Endothelial cell of umbilical vein (primary cell): ENCODE results near the gene DYNLT1.

Experiments
- EZH2 ChIP-seq: IDR thresholded peaks from 2 replicates; pipeline ENCODE4 v1.6.1; 2012; ENCODE audit warnings: borderline replicate concordance, low read depth, mild to moderate bottlenecking, moderate library complexity, low read length, inconsistent platforms; ENCODE audit not compliant: severe bottlenecking
- TF ChIP-seq, protein P1 (sequence below), 2 donors: IDR thresholded peaks; 1 replicate in 1 of 2; 2 replicates in 1 of 2; pipeline ENCODE4 v1.5.1; 2011; ENCODE audit warnings: low read length in 2 of 2, mild to moderate bottlenecking in 2 of 2, moderate library complexity in 2 of 2, control low read depth in 1 of 2, inconsistent platforms in 1 of 2, low read depth in 1 of 2; ENCODE audit not compliant: insufficient read depth in 1 of 2; ENCODE audit errors: extremely low read depth in 1 of 2

GRCh38 chr6:158593670-158594069 lies 50.9 kb downstream of the DYNLT1 start:
- TF ChIP-seq, protein P1, sequence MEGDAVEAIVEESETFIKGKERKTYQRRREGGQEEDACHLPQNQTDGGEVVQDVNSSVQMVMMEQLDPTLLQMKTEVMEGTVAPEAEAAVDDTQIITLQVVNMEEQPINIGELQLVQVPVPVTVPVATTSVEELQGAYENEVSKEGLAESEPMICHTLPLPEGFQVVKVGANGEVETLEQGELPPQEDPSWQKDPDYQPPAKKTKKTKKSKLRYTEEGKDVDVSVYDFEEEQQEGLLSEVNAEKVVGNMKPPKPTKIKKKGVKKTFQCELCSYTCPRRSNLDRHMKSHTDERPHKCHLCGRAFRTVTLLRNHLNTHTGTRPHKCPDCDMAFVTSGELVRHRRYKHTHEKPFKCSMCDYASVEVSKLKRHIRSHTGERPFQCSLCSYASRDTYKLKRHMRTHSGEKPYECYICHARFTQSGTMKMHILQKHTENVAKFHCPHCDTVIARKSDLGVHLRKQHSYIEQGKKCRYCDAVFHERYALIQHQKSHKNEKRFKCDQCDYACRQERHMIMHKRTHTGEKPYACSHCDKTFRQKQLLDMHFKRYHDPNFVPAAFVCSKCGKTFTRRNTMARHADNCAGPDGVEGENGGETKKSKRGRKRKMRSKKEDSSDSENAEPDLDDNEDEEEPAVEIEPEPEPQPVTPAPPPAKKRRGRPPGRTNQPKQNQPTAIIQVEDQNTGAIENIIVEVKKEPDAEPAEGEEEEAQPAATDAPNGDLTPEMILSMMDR (IDR thresholded peaks at IDR 0.05; ENCODE audit: extremely low read depth in 1 of 2, insufficient read depth in 1 of 2, low read depth in 1 of 2, low read length in 2 of 2): no peak
- TF ChIP-seq EZH2: no peak
